ENCODE data around the gene CD93.

CD93 gene

GRCh38 chr20:23032056-23032749, 53.9 kb downstream of the CD93 start:
- peak; percentile 53 for DNase-seq

- DNase-seq, result no peak
Observed at GRCh38 chr20:23031346-23031745, 54.8 kb downstream of the CD93 start.

Measured in NCI-H510A treated with DMSO at 0.1 percent for 48 hours (cell line).